HL-60 (cell line): Measurements from ENCODE around the gene TMTC2.

ENCODE experiments used
- DNase-seq, 2 experiments: peaks; one replicate each; pipeline ENCODE4 v3.0.0-alpha.2; 2010 to 2020; ENCODE audit warnings: low read depth in 1 of 2, low spot score in 1 of 2
- H3K27ac ChIP-seq: fragments of 250-450 bp; sonication (Bioruptor Pico); replicated peaks from 2 replicates; pipeline ENCODE4 v1.5.1; 2020; ENCODE audit warnings: mild to moderate bottlenecking, moderate library complexity
- H3K27me3 ChIP-seq: fragments of 250-450 bp; sonication (Bioruptor Pico); 2 replicates; pipeline ENCODE4 v1.5.1; 2021; ENCODE audit warnings: mild to moderate bottlenecking, moderate library complexity; ENCODE audit not compliant: insufficient read depth, poor library complexity, severe bottlenecking
- H3K4me3 ChIP-seq: replicated peaks from 2 replicates; pipeline ENCODE4 v1.5.1; 2011; ENCODE audit warnings: mild to moderate bottlenecking, control low read depth, low read length; ENCODE audit not compliant: insufficient read depth
- GABPA ChIP-seq: IDR thresholded peaks from 2 replicates; pipeline ENCODE4 v1.6.1; 2012; ENCODE audit warnings: low read depth
- POLR2AphosphoS5 ChIP-seq: IDR thresholded peaks from 2 replicates; pipeline ENCODE4 v1.6.1; 2012; ENCODE audit warnings: low read depth
- REST ChIP-seq: IDR thresholded peaks from 2 replicates; pipeline ENCODE4 v1.6.1; 2012; ENCODE audit warnings: low read depth; ENCODE audit not compliant: insufficient replicate concordance
- SPI1 ChIP-seq: IDR thresholded peaks from 2 replicates; pipeline ENCODE4 v1.6.1; 2012; ENCODE audit warnings: low read depth, mild to moderate bottlenecking, borderline replicate concordance
- TF ChIP-seq, protein P1 (sequence below): IDR thresholded peaks from one replicate; pipeline ENCODE4 v1.5.1; 2011; ENCODE audit warnings: low read length, control low read depth, inconsistent platforms; ENCODE audit not compliant: insufficient read depth

TMTC2 gene

GRCh38 chr12:83161456-83161855 lies 474.8 kb downstream of the TMTC2 start:
- no peak for DNase-seq
- TF ChIP-seq POLR2AphosphoS5: no peak
- no peak for TF ChIP-seq SPI1
- TF ChIP-seq REST: no peak
- TF ChIP-seq, protein P1, sequence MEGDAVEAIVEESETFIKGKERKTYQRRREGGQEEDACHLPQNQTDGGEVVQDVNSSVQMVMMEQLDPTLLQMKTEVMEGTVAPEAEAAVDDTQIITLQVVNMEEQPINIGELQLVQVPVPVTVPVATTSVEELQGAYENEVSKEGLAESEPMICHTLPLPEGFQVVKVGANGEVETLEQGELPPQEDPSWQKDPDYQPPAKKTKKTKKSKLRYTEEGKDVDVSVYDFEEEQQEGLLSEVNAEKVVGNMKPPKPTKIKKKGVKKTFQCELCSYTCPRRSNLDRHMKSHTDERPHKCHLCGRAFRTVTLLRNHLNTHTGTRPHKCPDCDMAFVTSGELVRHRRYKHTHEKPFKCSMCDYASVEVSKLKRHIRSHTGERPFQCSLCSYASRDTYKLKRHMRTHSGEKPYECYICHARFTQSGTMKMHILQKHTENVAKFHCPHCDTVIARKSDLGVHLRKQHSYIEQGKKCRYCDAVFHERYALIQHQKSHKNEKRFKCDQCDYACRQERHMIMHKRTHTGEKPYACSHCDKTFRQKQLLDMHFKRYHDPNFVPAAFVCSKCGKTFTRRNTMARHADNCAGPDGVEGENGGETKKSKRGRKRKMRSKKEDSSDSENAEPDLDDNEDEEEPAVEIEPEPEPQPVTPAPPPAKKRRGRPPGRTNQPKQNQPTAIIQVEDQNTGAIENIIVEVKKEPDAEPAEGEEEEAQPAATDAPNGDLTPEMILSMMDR: no peak
- no peak for TF ChIP-seq GABPA
- H3K4me3 ChIP-seq: no peak overlapping the region

DNA sequence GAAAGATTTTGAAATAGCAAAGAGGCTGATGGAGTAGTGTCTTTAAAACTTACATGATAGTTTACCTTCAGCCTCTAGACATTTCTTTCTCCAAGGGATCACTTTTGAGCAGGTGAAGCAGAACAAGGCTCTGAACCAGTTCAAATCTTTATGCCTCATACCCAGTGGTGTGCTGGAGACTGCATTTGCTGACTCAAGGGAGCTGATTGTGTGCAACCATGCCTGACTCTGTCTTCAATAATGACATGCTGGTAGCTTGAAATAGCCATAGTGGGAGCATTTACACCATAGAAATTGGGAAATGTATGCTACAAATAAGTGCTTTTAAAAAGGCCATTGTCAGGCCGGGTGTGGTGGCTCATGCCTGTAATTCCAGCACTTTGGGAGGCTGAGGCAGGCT lies 482.0 kb downstream of the TMTC2 start:
- H3K27me3 ChIP-seq: no peaks in the 10 kb centered on the region
- no peak for TF ChIP-seq GABPA
- no peak for TF ChIP-seq REST
- no peak for TF ChIP-seq SPI1
- no peak for TF ChIP-seq POLR2AphosphoS5
- TF ChIP-seq, protein P1: no peak
- DNase-seq: no peak
- no peak overlapping the region for H3K27ac ChIP-seq
- H3K4me3 ChIP-seq: no peak overlapping the region

More at GRCh38 chr12:83161456-83161855, 474.8 kb downstream of the TMTC2 start:
- no peaks in the 10 kb centered on the region for H3K27me3 ChIP-seq
- H3K27ac ChIP-seq: no peak overlapping the region

GRCh38 chr12:83172441-83172840 lies 485.7 kb downstream of the TMTC2 start:
- Histone ChIP-seq H3K27ac (no peak overlapping the region), H3K27me3 (no peaks in the 10 kb centered on the region), H3K4me3 (no peak overlapping the region)
- no peak for DNase-seq
- no peak for TF ChIP-seq SPI1
- no peak for TF ChIP-seq REST
- no peak for TF ChIP-seq POLR2AphosphoS5
- no peak for TF ChIP-seq GABPA
- TF ChIP-seq, protein P1: no peak
